Measurements from ENCODE around the gene HUS1B. TPM values are rescaled to one million over a fixed set of nuclear protein-coding genes. Genes with fewer than 3 reads are reported as not detected.

HUS1B gene
- total RNA-seq, 1 donor from 2014 or later = 1.0 TPM

GRCh38 chr6:659716-660581 is 3.0 kb upstream of the HUS1B start:
- H3K4me3 ChIP-seq = no peak overlapping the region
- no peaks in the 10 kb centered on the region for H3K4me1 ChIP-seq
- H3K9me3 ChIP-seq = no peaks in the 10 kb centered on the region
- H3K27ac ChIP-seq = no peak overlapping the region
- TF ChIP-seq CTCF (IDR thresholded peaks at IDR 0.05) = no peak
- DNase-seq = no peak
- peaks cover 10% of the 10 kb centered on the region for H3K36me3 ChIP-seq
- no peak for ATAC-seq
- intact Hi-C loops (cut with DNase I) = no loop called here
- H3K27me3 ChIP-seq = no peaks in the 10 kb centered on the region

- no peaks in the 10 kb centered on the region for H3K27me3 ChIP-seq
- ATAC-seq = no peak
- intact Hi-C loops (cut with DNase I) = no loop called here
Measured at GRCh38 chr6:658244-658643, 1.3 kb upstream of the HUS1B start.

GRCh38 chr6:657743-658142 is 843 bp upstream of the HUS1B start:
- DNase-seq = no peak
- intact Hi-C loops (cut with DNase I) = no loop called here
- H3K9me3 ChIP-seq = peaks cover 6% of the 10 kb centered on the region
- H3K36me3 ChIP-seq = peaks cover 10% of the 10 kb centered on the region
- no peak for TF ChIP-seq CTCF (IDR thresholded peaks at IDR 0.05)
- no peak overlapping the region for H3K27ac ChIP-seq
- H3K4me1 ChIP-seq = no peaks in the 10 kb centered on the region
- no peaks in the 10 kb centered on the region for H3K27me3 ChIP-seq
- H3K4me3 ChIP-seq = no peak overlapping the region
- ATAC-seq = no peak

More at GRCh38 chr6:658244-658643, 1.3 kb upstream of the HUS1B start:
- Histone ChIP-seq H3K36me3 (peaks cover 10% of the 10 kb centered on the region), H3K4me3 (no peak overlapping the region), H3K27ac (no peak overlapping the region), H3K4me1 (no peaks in the 10 kb centered on the region), H3K9me3 (peaks cover 5% of the 10 kb centered on the region)
- DNase-seq = no peak
- no peak for TF ChIP-seq CTCF (IDR thresholded peaks at IDR 0.05)

GRCh38 chr6:654136-654535 is 2.8 kb downstream of the HUS1B start:
- no peak for ATAC-seq

GRCh38 chr6:652865-653264 is 4.0 kb downstream of the HUS1B start:
- Histone ChIP-seq H3K27me3 (no peaks in the 10 kb centered on the region), H3K4me3 (no peak overlapping the region), H3K4me1 (peaks cover 7% of the 10 kb centered on the region), H3K9me3 (peaks cover 6% of the 10 kb centered on the region), H3K27ac (no peak overlapping the region), H3K36me3 (peaks cover 10% of the 10 kb centered on the region)
- TF ChIP-seq CTCF (IDR thresholded peaks at IDR 0.05) = no peak
- intact Hi-C loops (cut with DNase I) = no loop called here
- ATAC-seq (no peak), DNase-seq (no peak)

More at GRCh38 chr6:654136-654535, 2.8 kb downstream of the HUS1B start:
- Histone ChIP-seq H3K27ac (no peak overlapping the region), H3K4me1 (peaks cover 7% of the 10 kb centered on the region), H3K36me3 (peaks cover 10% of the 10 kb centered on the region), H3K4me3 (no peak overlapping the region), H3K27me3 (no peaks in the 10 kb centered on the region), H3K9me3 (peaks cover 6% of the 10 kb centered on the region)
- intact Hi-C loops (cut with DNase I) = no loop called here
- no peak for DNase-seq
- no peak for TF ChIP-seq CTCF (IDR thresholded peaks at IDR 0.05)
